ENCODE measurements around the gene DENND1B. TPM values are rescaled to one million over a fixed set of nuclear protein-coding genes. Genes with fewer than 3 reads are reported as not detected.

The DENND1B gene
- polyA plus RNA-seq, 1 of the 3 experiments (the other 2 are of a cell fraction), result 1.4 TPM

- TF ChIP-seq RXRA (IDR thresholded peaks at IDR 0.05; ENCODE audit: borderline replicate concordance, low read depth) (no peak), USF1 (IDR thresholded peaks at IDR 0.05; ENCODE audit: borderline replicate concordance, low read depth) (no peak)
Measured at GRCh38 chr1:197666769-197667285, 108.5 kb downstream of the DENND1B start (continued).

- Histone ChIP-seq H3K4me2 (no peak overlapping the region), H3K9me3 (no peaks in the 10 kb centered on the region), H3F3A (replicated peaks; ENCODE audit: insufficient read depth) (peaks cover 3% of the 10 kb centered on the region), H2AFZ (ENCODE audit: low read depth) (no peak overlapping the region), H3K9ac (no peak overlapping the region), H4K20me1 (ENCODE audit: insufficient read depth) (no peaks in the 10 kb centered on the region), H3K79me2 (ENCODE audit: insufficient read depth) (no peaks in the 10 kb centered on the region), H3K27me3 (ENCODE audit: insufficient read depth) (no peaks in the 10 kb centered on the region), H3K9me2 (no peaks in the 10 kb centered on the region), H3K4me1 (ENCODE audit: control insufficient read depth in 1 of 2, insufficient read depth in 2 of 2, low read depth in 1 of 2, low read length in 1 of 2) (peaks cover 0 to 6% of the 10 kb centered on the region in 2 experiments; a peak in 2 of 4 replicates), H3K36me3 (replicated peaks in 1 of 2; ENCODE audit: control insufficient read depth in 1 of 2, insufficient read depth in 2 of 2, low read length in 1 of 2) (no peaks in the 10 kb centered on the region), H3K27ac (ENCODE audit: low read depth in 2 of 2, low read length in 1 of 2) (no peak overlapping the region), H3K4me3 (ENCODE audit: low read depth in 2 of 2, low read length in 1 of 2) (no peak overlapping the region)
- POLR2A ChIA-PET, result no interaction called here
- WGBS (ENCODE audit: low lambda C conversion rate), result 90% methylated on average over 1 of the region's 1 CpG
- CTCF ChIA-PET, result no interaction called here
- TF ChIP-seq FOXM1 (IDR thresholded peaks at IDR 0.05; ENCODE audit: low read depth) (no peak), RFX5 (IDR thresholded peaks at IDR 0.05; ENCODE audit: low read length) (no peak), MAX (IDR thresholded peaks at IDR 0.05; ENCODE audit: low read depth) (no peak), EZH2phosphoT487 (IDR thresholded peaks at IDR 0.05; ENCODE audit: borderline replicate concordance, low read depth) (no peak), GABPA (IDR thresholded peaks at IDR 0.05; ENCODE audit: low read depth) (no peak), ELF1 (IDR thresholded peaks at IDR 0.05) (no peak), USF1 (IDR thresholded peaks at IDR 0.05; ENCODE audit: borderline replicate concordance, low read depth) (no peak), FOXJ3 (CRISPR knock-in tag; IDR thresholded peaks at IDR 0.05) (no peak), CHD2 (IDR thresholded peaks at IDR 0.05; ENCODE audit: low read length, partially characterized antibody) (no peak), TEAD4 (IDR thresholded peaks at IDR 0.05; ENCODE audit: borderline replicate concordance, insufficient read depth) (no peak)
- no peak for DNase-seq
Measured at GRCh38 chr1:197664391-197664790, 110.9 kb downstream of the DENND1B start.

- Histone ChIP-seq H3K27ac (ENCODE audit: low read depth in 2 of 2, low read length in 1 of 2) (no peak overlapping the region), H2AFZ (ENCODE audit: low read depth) (no peak overlapping the region), H3K9me3 (no peaks in the 10 kb centered on the region), H3K9ac (no peak overlapping the region), H3K27me3 (ENCODE audit: insufficient read depth) (no peaks in the 10 kb centered on the region), H3K79me2 (ENCODE audit: insufficient read depth) (no peaks in the 10 kb centered on the region), H3K4me2 (no peak overlapping the region), H3K4me3 (ENCODE audit: low read depth in 2 of 2, low read length in 1 of 2) (no peak overlapping the region), H4K20me1 (ENCODE audit: insufficient read depth) (no peaks in the 10 kb centered on the region), H3F3A (replicated peaks; ENCODE audit: insufficient read depth) (peaks cover 3% of the 10 kb centered on the region), H3K9me2 (no peaks in the 10 kb centered on the region), H3K4me1 (ENCODE audit: control insufficient read depth in 1 of 2, insufficient read depth in 2 of 2, low read depth in 1 of 2, low read length in 1 of 2) (peaks cover 0 to 6% of the 10 kb centered on the region in 2 experiments; a peak in 2 of 4 replicates), H3K36me3 (replicated peaks in 1 of 2; ENCODE audit: control insufficient read depth in 1 of 2, insufficient read depth in 2 of 2, low read length in 1 of 2) (no peaks in the 10 kb centered on the region)
- ChIA-PET POLR2A (no interaction called here), CTCF (no interaction called here)
- no peak for DNase-seq
- WGBS (ENCODE audit: low lambda C conversion rate), result 65% methylated on average over 4 of the region's 4 CpGs
- TF ChIP-seq ZBTB33 (IDR thresholded peaks at IDR 0.05; ENCODE audit: borderline replicate concordance, low read depth) (no peak), MAX (IDR thresholded peaks at IDR 0.05; ENCODE audit: low read depth) (no peak), TCF12 (IDR thresholded peaks at IDR 0.05) (no peak), ELF1 (IDR thresholded peaks at IDR 0.05) (no peak), MXI1 (IDR thresholded peaks at IDR 0.05; ENCODE audit: low read depth, low read length) (no peak), RFX5 (IDR thresholded peaks at IDR 0.05; ENCODE audit: low read length) (no peak), GABPA (IDR thresholded peaks at IDR 0.05; ENCODE audit: low read depth) (no peak), USF2 (IDR thresholded peaks at IDR 0.05; ENCODE audit: borderline replicate concordance, low read depth, low read length) (no peak), RCOR1 (IDR thresholded peaks at IDR 0.05; ENCODE audit: low read length) (no peak)
Measured at GRCh38 chr1:197663162-197663953, 111.9 kb downstream of the DENND1B start.
